K562 (cell line): ENCODE results near the gene RPS8.

ENCODE experiments used
- BRD4 ChIP-seq: fragments of 200-600 bp; sonication (generic); IDR thresholded peaks from 2 replicates; pipeline ENCODE4 v1.6.1; 2017; ENCODE audit warnings: inconsistent platforms
- EP300 ChIP-seq: IDR thresholded peaks from 2 replicates; pipeline ENCODE4 v1.6.1; 2012; ENCODE audit warnings: low read length, improper control_type of control experiment
- SIX5 ChIP-seq, 2 experiments: IDR thresholded peaks; 2 replicates each; pipeline ENCODE4 v1.6.1; 2011; ENCODE audit warnings: low read length in 2 of 2, borderline replicate concordance in 1 of 2, low read depth in 1 of 2, mild to moderate bottlenecking in 1 of 2, moderate library complexity in 1 of 2; ENCODE audit not compliant: insufficient read depth in 1 of 2
- TF ChIP-seq, protein P1 (sequence below): sonication (generic); formaldehyde crosslinking; IDR thresholded peaks from 2 replicates; pipeline ENCODE4 v1.8.0; 2022; ENCODE audit warnings: mild to moderate bottlenecking, missing genetic modification reagents
- TF ChIP-seq, protein P2 (sequence below): sonication (generic); formaldehyde crosslinking; IDR thresholded peaks from 2 replicates; pipeline ENCODE4 v1.8.1; 2023; ENCODE audit warnings: mild to moderate bottlenecking, missing genetic modification reagents

DNA sequence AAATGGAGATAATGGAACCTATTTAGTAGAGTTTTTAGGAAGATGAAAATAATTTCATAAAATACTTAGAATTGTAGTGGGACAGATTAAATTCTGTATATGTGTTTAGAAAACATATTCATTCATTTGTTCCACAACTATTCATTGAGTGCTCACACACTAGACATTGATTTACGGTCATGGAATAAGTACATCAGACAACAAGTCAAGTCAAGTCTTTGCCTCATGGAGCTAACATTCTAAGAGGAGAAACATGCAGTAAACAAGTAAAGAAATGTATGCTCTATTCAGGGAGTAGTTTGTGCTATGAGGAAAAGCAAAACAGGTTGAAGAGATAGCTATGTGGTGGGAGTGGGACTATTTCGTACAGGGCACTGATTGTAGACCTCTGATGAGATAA is 42.0 kb downstream of the RPS8 start:
- TF ChIP-seq SIX5 (IDR thresholded peaks at IDR 0.05; ENCODE audit: borderline replicate concordance in 1 of 2, insufficient read depth in 1 of 2, low read depth in 1 of 2, low read length in 2 of 2) = no peak
- TF ChIP-seq, protein P1, sequence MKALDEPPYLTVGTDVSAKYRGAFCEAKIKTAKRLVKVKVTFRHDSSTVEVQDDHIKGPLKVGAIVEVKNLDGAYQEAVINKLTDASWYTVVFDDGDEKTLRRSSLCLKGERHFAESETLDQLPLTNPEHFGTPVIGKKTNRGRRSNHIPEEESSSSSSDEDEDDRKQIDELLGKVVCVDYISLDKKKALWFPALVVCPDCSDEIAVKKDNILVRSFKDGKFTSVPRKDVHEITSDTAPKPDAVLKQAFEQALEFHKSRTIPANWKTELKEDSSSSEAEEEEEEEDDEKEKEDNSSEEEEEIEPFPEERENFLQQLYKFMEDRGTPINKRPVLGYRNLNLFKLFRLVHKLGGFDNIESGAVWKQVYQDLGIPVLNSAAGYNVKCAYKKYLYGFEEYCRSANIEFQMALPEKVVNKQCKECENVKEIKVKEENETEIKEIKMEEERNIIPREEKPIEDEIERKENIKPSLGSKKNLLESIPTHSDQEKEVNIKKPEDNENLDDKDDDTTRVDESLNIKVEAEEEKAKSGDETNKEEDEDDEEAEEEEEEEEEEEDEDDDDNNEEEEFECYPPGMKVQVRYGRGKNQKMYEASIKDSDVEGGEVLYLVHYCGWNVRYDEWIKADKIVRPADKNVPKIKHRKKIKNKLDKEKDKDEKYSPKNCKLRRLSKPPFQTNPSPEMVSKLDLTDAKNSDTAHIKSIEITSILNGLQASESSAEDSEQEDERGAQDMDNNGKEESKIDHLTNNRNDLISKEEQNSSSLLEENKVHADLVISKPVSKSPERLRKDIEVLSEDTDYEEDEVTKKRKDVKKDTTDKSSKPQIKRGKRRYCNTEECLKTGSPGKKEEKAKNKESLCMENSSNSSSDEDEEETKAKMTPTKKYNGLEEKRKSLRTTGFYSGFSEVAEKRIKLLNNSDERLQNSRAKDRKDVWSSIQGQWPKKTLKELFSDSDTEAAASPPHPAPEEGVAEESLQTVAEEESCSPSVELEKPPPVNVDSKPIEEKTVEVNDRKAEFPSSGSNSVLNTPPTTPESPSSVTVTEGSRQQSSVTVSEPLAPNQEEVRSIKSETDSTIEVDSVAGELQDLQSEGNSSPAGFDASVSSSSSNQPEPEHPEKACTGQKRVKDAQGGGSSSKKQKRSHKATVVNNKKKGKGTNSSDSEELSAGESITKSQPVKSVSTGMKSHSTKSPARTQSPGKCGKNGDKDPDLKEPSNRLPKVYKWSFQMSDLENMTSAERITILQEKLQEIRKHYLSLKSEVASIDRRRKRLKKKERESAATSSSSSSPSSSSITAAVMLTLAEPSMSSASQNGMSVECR (CRISPR knock-in tag) = no peak
- TF ChIP-seq, protein P2, sequence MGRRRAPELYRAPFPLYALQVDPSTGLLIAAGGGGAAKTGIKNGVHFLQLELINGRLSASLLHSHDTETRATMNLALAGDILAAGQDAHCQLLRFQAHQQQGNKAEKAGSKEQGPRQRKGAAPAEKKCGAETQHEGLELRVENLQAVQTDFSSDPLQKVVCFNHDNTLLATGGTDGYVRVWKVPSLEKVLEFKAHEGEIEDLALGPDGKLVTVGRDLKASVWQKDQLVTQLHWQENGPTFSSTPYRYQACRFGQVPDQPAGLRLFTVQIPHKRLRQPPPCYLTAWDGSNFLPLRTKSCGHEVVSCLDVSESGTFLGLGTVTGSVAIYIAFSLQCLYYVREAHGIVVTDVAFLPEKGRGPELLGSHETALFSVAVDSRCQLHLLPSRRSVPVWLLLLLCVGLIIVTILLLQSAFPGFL (CRISPR knock-in tag) = no peak
- TF ChIP-seq EP300 = no peak
- TF ChIP-seq BRD4 = no peak
